GM23338 (cell line): ENCODE measurements around the gene AP4S1. TPM values are rescaled to one million over a fixed set of nuclear protein-coding genes. Genes with fewer than 3 reads are reported as not detected.

ENCODE experiments used
- ATAC-seq: fragments of 200-7000 bp; cut with Tn5 transposase; 3 replicates; pipeline ENCODE4 v1.9.1; 2020
- DNase-seq: peaks from one replicate; pipeline ENCODE4 v3.0.0-alpha.2; 2015; ENCODE audit warnings: low spot score
- H2AFZ ChIP-seq: fragments of 200-600 bp; sonication (generic); 2 replicates; pipeline ENCODE4 v1.8.0; 2016; ENCODE audit warnings: antibody characterized with exemption, mild to moderate bottlenecking, moderate library complexity
- H3F3A ChIP-seq: fragments of 200-600 bp; sonication (generic); replicated peaks from 2 replicates; pipeline ENCODE4 v1.8.0; 2017; ENCODE audit warnings: antibody characterized with exemption, mixed run types, low read depth
- H3K27ac ChIP-seq: fragments of 200-600 bp; sonication (generic); 2 replicates; pipeline ENCODE4 v1.6.1; 2016; ENCODE audit warnings: low read depth
- H3K27me3 ChIP-seq: fragments of 200-600 bp; sonication (generic); 2 replicates; pipeline ENCODE4 v1.8.0; 2016; ENCODE audit warnings: mild to moderate bottlenecking, mixed run types, moderate library complexity; ENCODE audit not compliant: insufficient read depth
- H3K36me3 ChIP-seq: fragments of 200-600 bp; sonication (generic); 2 replicates; pipeline ENCODE4 v1.8.0; 2016; ENCODE audit warnings: mild to moderate bottlenecking; ENCODE audit not compliant: insufficient read depth
- H3K4me1 ChIP-seq: fragments of 200-600 bp; sonication (generic); 2 replicates; pipeline ENCODE4 v1.8.0; 2016; ENCODE audit warnings: mild to moderate bottlenecking, moderate library complexity; ENCODE audit not compliant: insufficient read depth
- H3K4me2 ChIP-seq: fragments of 200-600 bp; sonication (generic); 2 replicates; pipeline ENCODE4 v1.7.1; 2017; ENCODE audit warnings: mixed run types
- H3K4me3 ChIP-seq: fragments of 200-600 bp; sonication (generic); 2 replicates; pipeline ENCODE4 v1.6.1; 2016; ENCODE audit warnings: mixed run types
- H3K79me2 ChIP-seq: fragments of 200-600 bp; sonication (generic); replicated peaks from 2 replicates; pipeline ENCODE4 v1.8.0; 2017; ENCODE audit warnings: mild to moderate bottlenecking; ENCODE audit not compliant: insufficient read depth
- H3K9me2 ChIP-seq: fragments of 200-600 bp; sonication (generic); 2 replicates; pipeline ENCODE4 v1.8.0; 2017; ENCODE audit not compliant: insufficient read depth
- H4K20me1 ChIP-seq: fragments of 200-600 bp; sonication (generic); replicated peaks from 2 replicates; pipeline ENCODE4 v1.8.0; 2017; ENCODE audit warnings: mild to moderate bottlenecking; ENCODE audit not compliant: insufficient read depth
- H3K27ac Mint-ChIP-seq: 2 replicates; pipeline ENCODE4 v1.8.0; 2020; ENCODE audit warnings: inconsistent platforms, mild to moderate bottlenecking, moderate library complexity, mixed read lengths
- H3K27me3 Mint-ChIP-seq: 3 replicates; pipeline ENCODE4 v1.8.0; 2022; ENCODE audit warnings: low read depth, mild to moderate bottlenecking, moderate library complexity, mixed read lengths, inconsistent platforms; ENCODE audit not compliant: insufficient read depth, poor library complexity
- H3K36me3 Mint-ChIP-seq: 3 replicates; pipeline ENCODE4 v1.8.0; 2021; ENCODE audit warnings: low read depth, mild to moderate bottlenecking, inconsistent platforms, moderate library complexity, mixed read lengths
- H3K4me1 Mint-ChIP-seq: 3 replicates; pipeline ENCODE4 v1.8.0; 2020; ENCODE audit warnings: mild to moderate bottlenecking, inconsistent platforms, mixed read lengths
- H3K4me3 Mint-ChIP-seq: 3 replicates; pipeline ENCODE4 v1.8.0; 2021; ENCODE audit warnings: moderate library complexity, mild to moderate bottlenecking, inconsistent platforms, mixed read lengths
- H3K9me3 Mint-ChIP-seq: 3 replicates; pipeline ENCODE4 v1.8.0; 2020; ENCODE audit warnings: moderate library complexity, mild to moderate bottlenecking, inconsistent platforms, mixed read lengths
- CREB1 ChIP-seq: fragments of 250-450 bp; sonication (Bioruptor Pico); IDR thresholded peaks from 2 replicates; pipeline ENCODE4 v1.5.0; 2020; ENCODE audit warnings: low read depth, mild to moderate bottlenecking, moderate library complexity
- ETS1 ChIP-seq: IDR thresholded peaks from 2 replicates; pipeline ENCODE4 v1.6.1; 2016; ENCODE audit warnings: antibody characterized with exemption
- EZH2 ChIP-seq: fragments of 200-600 bp; sonication (generic); IDR thresholded peaks from one replicate; pipeline ENCODE4 v1.8.0; 2017; ENCODE audit warnings: antibody characterized with exemption, mild to moderate bottlenecking, low read depth; ENCODE audit not compliant: unreplicated experiment
- EZH2phosphoT487 ChIP-seq: fragments of 200-600 bp; sonication (generic); IDR thresholded peaks from one replicate; pipeline ENCODE4 v1.8.1; 2018; ENCODE audit warnings: antibody characterized with exemption; ENCODE audit not compliant: unreplicated experiment
- STAT1 ChIP-seq: IDR thresholded peaks from one replicate; pipeline ENCODE4 v1.6.1; 2016; ENCODE audit warnings: antibody characterized with exemption; ENCODE audit not compliant: unreplicated experiment
- ZNF114 ChIP-seq: fragments of 250-450 bp; sonication (Bioruptor Pico); IDR thresholded peaks from 2 replicates; pipeline ENCODE4 v1.5.0; 2020; ENCODE audit warnings: mild to moderate bottlenecking, moderate library complexity
- ZNF462 ChIP-seq: fragments of 250-450 bp; sonication (Bioruptor Pico); IDR thresholded peaks from 2 replicates; pipeline ENCODE4 v1.5.0; 2020; ENCODE audit warnings: mild to moderate bottlenecking, moderate library complexity
- polyA plus RNA-seq: library from polyadenylated mRNA; unstranded; fragments of >200 nt; fragmentation: Nextera tagmentation; extraction: Ambion mirVana; gene quantifications from 2 replicates; pipeline ENCODE4 v1.2.1, GENCODE V29; 2016
- total RNA-seq: library from RNA; depleted of rRNA; stranded (reverse); fragments of >200 nt; shearing (Covaris generic); gene quantifications from 2 replicates; pipeline ENCODE4 v1.2.3, GENCODE V29; 2014

The AP4S1 gene
- total and polyA plus RNA-seq, 2 experiments from 2014 or later = 13.4 to 15.7 TPM

GRCh38 chr14:31027847-31028246, 2.4 kb downstream of the AP4S1 start (continued):
- no peak for TF ChIP-seq ZNF462
- no peak for TF ChIP-seq CREB1
- no peak for TF ChIP-seq ZNF114 (CRISPR knock-in tag)

- H3K4me1 ChIP-seq = peaks cover 12% of the 10 kb centered on the region
- H3F3A ChIP-seq = peaks cover 11% of the 10 kb centered on the region
- Mint-ChIP-seq H3K9me3 (no peaks in the 10 kb centered on the region; the same call in 2 of the 3 replicates), H3K36me3 (no peaks in the 10 kb centered on the region; the same call in 2 of the 3 replicates), H3K4me3 (no peak overlapping the region), H3K27ac (no peak overlapping the region), H3K4me1 (peaks cover 21% of the 10 kb centered on the region), H3K27me3 (peaks cover 4% of the 10 kb centered on the region)
- H3K9me2 ChIP-seq = no peaks in the 10 kb centered on the region
- H4K20me1 ChIP-seq = peaks cover 7% of the 10 kb centered on the region
- H3K4me3 ChIP-seq = no peak overlapping the region
- no peak for DNase-seq
- ATAC-seq = no peak
- no peaks in the 10 kb centered on the region for H3K27me3 ChIP-seq
- H3K27ac ChIP-seq = no peak overlapping the region
- H3K79me2 ChIP-seq = peaks cover 60% of the 10 kb centered on the region
- no peak overlapping the region for H2AFZ ChIP-seq
- H3K36me3 ChIP-seq = no peaks in the 10 kb centered on the region
- no peak overlapping the region for H3K4me2 ChIP-seq
- no peak for TF ChIP-seq EZH2
- TF ChIP-seq ZNF462 = no peak
- no peak for TF ChIP-seq ETS1
- TF ChIP-seq EZH2phosphoT487 = no peak
- no peak for TF ChIP-seq STAT1
These were observed 3.8 kb downstream of the AP4S1 start for GRCh38 chr14:31029016-31029970.
